K562 (cell line): Measurements from ENCODE around the gene ZNF213. TPM values are rescaled to one million over a fixed set of nuclear protein-coding genes. Genes with fewer than 3 reads are reported as not detected.

Experiments used
- CXXC5 ChIP-seq: fragments of 250-450 bp; sonication (Bioruptor Pico); IDR thresholded peaks from 2 replicates; pipeline ENCODE4 v1.8.0; 2022; ENCODE audit warnings: inconsistent platforms, mild to moderate bottlenecking, moderate library complexity
- FOXP1 ChIP-seq: sonication (generic); formaldehyde crosslinking; IDR thresholded peaks from 2 replicates; pipeline ENCODE4 v1.8.0; 2022; ENCODE audit warnings: mild to moderate bottlenecking, missing genetic modification reagents
- IRF1 ChIP-seq: sonication (generic); formaldehyde crosslinking; IDR thresholded peaks from 2 replicates; pipeline ENCODE4 v1.8.0; 2022; ENCODE audit warnings: missing genetic modification reagents, mild to moderate bottlenecking, borderline replicate concordance
- KAT2B ChIP-seq: IDR thresholded peaks from one replicate; pipeline ENCODE4 v1.6.1; 2012; ENCODE audit warnings: low read depth, mild to moderate bottlenecking, control low read depth, inconsistent platforms, low read length, moderate library complexity
- MBD1 ChIP-seq: fragments of 250-450 bp; sonication (Bioruptor Pico); IDR thresholded peaks from 2 replicates; pipeline ENCODE4 v1.8.0; 2022; ENCODE audit warnings: inconsistent platforms
- MCM3 ChIP-seq: fragments of 450-650 bp; IDR thresholded peaks from 2 replicates; pipeline ENCODE4 v1.6.1; 2016
- POLR3G ChIP-seq: IDR thresholded peaks from 2 replicates; pipeline ENCODE4 v1.6.1; 2011; ENCODE audit not compliant: insufficient read length, insufficient replicate concordance; ENCODE audit errors: extremely low read depth
- TAF9B ChIP-seq: fragments of 450-650 bp; IDR thresholded peaks from 2 replicates; pipeline ENCODE4 v1.6.1; 2018; ENCODE audit warnings: mild to moderate bottlenecking; ENCODE audit not compliant: partially characterized antibody
- TBP ChIP-seq: optimal IDR thresholded peaks from 2 replicates; pipeline ENCODE3; 2011; ENCODE audit warnings: low read depth, low read length, improper control_type of control experiment
- XRCC3 ChIP-seq: fragments of 450-650 bp; IDR thresholded peaks from 2 replicates; pipeline ENCODE4 v1.6.1; 2017; ENCODE audit warnings: mild to moderate bottlenecking, moderate library complexity
- ZNF175 ChIP-seq: fragments of 200-800 bp; sonication (Bioruptor generic); IDR thresholded peaks from 2 replicates; pipeline ENCODE4 v1.6.1; 2016; ENCODE audit warnings: low read depth, mild to moderate bottlenecking, missing genetic modification characterization, missing compliant biosample characterization
- ZNF609 ChIP-seq: sonication (generic); formaldehyde crosslinking; IDR thresholded peaks from 2 replicates; pipeline ENCODE4 v1.8.1; 2023; ENCODE audit warnings: missing genetic modification reagents, mild to moderate bottlenecking, borderline replicate concordance
- ZNF655 ChIP-seq: fragments of 250-450 bp; sonication (Bioruptor Pico); IDR thresholded peaks from 2 replicates; pipeline ENCODE4 v1.5.0; 2021
- ZZZ3 ChIP-seq: fragments of 450-650 bp; IDR thresholded peaks from 2 replicates; pipeline ENCODE4 v1.6.1; 2016; ENCODE audit warnings: antibody characterized with exemption, mild to moderate bottlenecking, moderate library complexity
- polyA plus RNA-seq, 8 experiments: library from polyadenylated mRNA; depleted of rRNA in 4 of 8; stranded (reverse) in 5 of 8; unstranded in 3 of 8; fragments of >200 nt; fragmentation: Nextera tagmentation in 2 of 8; fragmentation: Illumina TruSeq in 1 of 8; extraction: Ambion mirVana in 2 of 8; extraction: Trizol in 1 of 8; gene quantifications; 2 replicates each; pipeline versions ENCODE4 v1.2.1 to v1.2.3, GENCODE V29; 2011 to 2014; ENCODE audit warnings: inconsistent platforms in 1 of 8, missing spikeins in 1 of 8
- total RNA-seq, 7 experiments: library from RNA; depleted of rRNA in 6 of 7; stranded (reverse); fragments of >200 nt in 6 of 7; fragmentation: Illumina TruSeq in 2 of 7; extraction: Trizol in 2 of 7; gene quantifications; 2 replicates each; pipeline versions ENCODE4 v1.2.1 to v1.2.3, GENCODE V29; 2011 to 2021; ENCODE audit warnings: low replicate concordance in 1 of 7

ZNF213 gene
- total and polyA plus RNA-seq, 9 of the 15 experiments (the other 6 are each of a cell fraction or from before 2014, with no cell fraction given): 0.49 to 10.0 (median 1.8) TPM

- TF ChIP-seq ZNF609: no peak
- TF ChIP-seq KAT2B: no peak
- TF ChIP-seq TBP: peak; percentile 99
- TF ChIP-seq POLR3G: no peak
- TF ChIP-seq ZZZ3: no peak
- TF ChIP-seq FOXP1 (CRISPR knock-in tag): peak; percentile 89
- TF ChIP-seq TAF9B: no peak
- no peak for TF ChIP-seq IRF1
- no peak for TF ChIP-seq MBD1 (CRISPR knock-in tag)
- TF ChIP-seq ZNF175 (CRISPR knock-in tag): no peak
- TF ChIP-seq MCM3: no peak
- peak; percentile 91 for TF ChIP-seq CXXC5 (CRISPR knock-in tag)
- TF ChIP-seq ZNF655 (CRISPR knock-in tag): no peak
- TF ChIP-seq XRCC3: no peak
Measured at GRCh38 chr16:3188925-3189825, 54.3 kb downstream of the ZNF213 start (continued).
